Muscle of leg (tissue), 11 donors: ENCODE measurements around the gene SLC2A9. TPM values are rescaled to one million over a fixed set of nuclear protein-coding genes. Genes with fewer than 3 reads are reported as not detected.

Experiments used
- DNase-seq: peaks from one replicate; pipeline ENCODE4 v3.0.0; 2013
- H3K27ac ChIP-seq: one replicate; pipeline ENCODE4 v1.5.1; 2013; ENCODE audit warnings: mild to moderate bottlenecking, low read length, control low read depth
- H3K27me3 ChIP-seq: one replicate; pipeline ENCODE4 v1.6.1; 2013; ENCODE audit warnings: low read length; ENCODE audit not compliant: control insufficient read depth, insufficient read depth
- H3K36me3 ChIP-seq: one replicate; pipeline ENCODE4 v1.6.1; 2013; ENCODE audit warnings: low read length; ENCODE audit not compliant: control insufficient read depth, insufficient read depth
- H3K4me1 ChIP-seq: one replicate; pipeline ENCODE4 v1.6.1; 2013; ENCODE audit warnings: low read length; ENCODE audit not compliant: control insufficient read depth, insufficient read depth
- H3K4me3 ChIP-seq: one replicate; pipeline ENCODE4 v1.5.1; 2013; ENCODE audit warnings: low read length, control low read depth
- H3K9me3 ChIP-seq: replicated peaks from 2 replicates; pipeline ENCODE4 v1.6.1; 2013; ENCODE audit warnings: low read depth, low read length; ENCODE audit not compliant: control insufficient read depth
- WGBS: methylation state at CpG from one replicate; pipeline ENCODE4 v1.1.5; 2013; ENCODE audit warnings: missing lambda C conversion rate; ENCODE audit not compliant: insufficient coverage; 5-methylcytosine and 5-hydroxymethylcytosine counted together
- polyA plus RNA-seq, 8 donors: library from polyadenylated mRNA; unstranded; fragments of 120-200 nt; gene quantifications; one replicate each; pipeline versions ENCODE4 v1.2.1 to v1.2.3, GENCODE V29; 2013; ENCODE audit warnings: inconsistent platforms in 1 of 8, low replicate concordance in 1 of 8; ENCODE audit not compliant: insufficient read length in 8 of 8, insufficient read depth in 1 of 8
- total RNA-seq: library from RNA; stranded (reverse); fragments of 120-200 nt; gene quantifications from one replicate; pipeline ENCODE4 v1.2.4, GENCODE V29; 2013

Gene SLC2A9
- total and polyA plus RNA-seq, 9 donors, result 2.4 to 5.0 (median 3.2) TPM

DNA sequence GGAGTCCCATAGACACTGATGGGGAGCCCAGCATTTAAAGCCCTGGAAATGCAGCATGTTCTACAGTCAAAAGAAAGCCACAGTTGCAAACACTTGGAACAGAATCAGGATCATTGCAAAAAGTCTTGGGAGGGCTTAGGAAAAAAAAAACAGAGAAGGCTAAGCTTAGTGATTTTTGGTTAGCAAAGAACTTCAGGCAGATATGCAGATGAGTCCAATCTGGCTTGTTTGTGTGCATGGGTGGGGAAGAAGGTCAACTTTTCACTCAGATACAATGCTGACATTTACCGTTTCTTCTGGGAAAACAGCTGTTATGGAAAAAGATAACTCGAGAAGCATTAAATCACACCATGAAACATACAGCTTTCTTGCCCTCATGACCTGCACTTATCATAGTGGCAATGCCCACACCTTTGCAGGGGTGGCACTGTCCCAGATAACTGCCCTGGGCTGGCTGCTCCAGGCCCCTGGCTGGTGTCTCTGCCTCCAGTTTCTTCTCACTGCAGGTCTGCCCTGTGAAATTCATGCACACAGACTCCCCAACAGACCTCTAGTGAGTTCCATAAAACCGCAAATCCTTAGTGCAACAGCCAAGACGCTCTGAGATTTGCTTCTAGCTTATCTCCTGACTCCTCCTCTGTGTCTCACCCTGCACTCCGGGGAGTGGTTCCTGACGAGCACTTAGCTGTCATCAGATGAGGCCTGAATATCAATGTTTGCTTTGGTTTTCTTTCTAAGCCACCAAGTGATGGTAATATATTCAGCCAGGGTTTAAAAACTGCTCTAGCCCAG lies 140.7 kb downstream of the SLC2A9 start:
- WGBS, result 43% methylated on average over 2 of the region's 6 CpGs
- Histone ChIP-seq H3K9me3 (no peaks in the 10 kb centered on the region), H3K4me3 (no peak overlapping the region), H3K27me3 (no peaks in the 10 kb centered on the region), H3K4me1 (peaks cover 9% of the 10 kb centered on the region), H3K27ac (no peak overlapping the region), H3K36me3 (no peaks in the 10 kb centered on the region)
- peak; percentile 67 for DNase-seq

- 75% methylated on average over 1 of the region's 3 CpGs for WGBS
- Histone ChIP-seq H3K9me3 (no peaks in the 10 kb centered on the region), H3K4me1 (peaks cover 9% of the 10 kb centered on the region), H3K27me3 (no peaks in the 10 kb centered on the region), H3K36me3 (no peaks in the 10 kb centered on the region), H3K27ac (no peak overlapping the region), H3K4me3 (no peak overlapping the region)
- DNase-seq, result no peak
These were observed 144.2 kb downstream of the SLC2A9 start for GRCh38 chr4:9877123-9877522.

DNA sequence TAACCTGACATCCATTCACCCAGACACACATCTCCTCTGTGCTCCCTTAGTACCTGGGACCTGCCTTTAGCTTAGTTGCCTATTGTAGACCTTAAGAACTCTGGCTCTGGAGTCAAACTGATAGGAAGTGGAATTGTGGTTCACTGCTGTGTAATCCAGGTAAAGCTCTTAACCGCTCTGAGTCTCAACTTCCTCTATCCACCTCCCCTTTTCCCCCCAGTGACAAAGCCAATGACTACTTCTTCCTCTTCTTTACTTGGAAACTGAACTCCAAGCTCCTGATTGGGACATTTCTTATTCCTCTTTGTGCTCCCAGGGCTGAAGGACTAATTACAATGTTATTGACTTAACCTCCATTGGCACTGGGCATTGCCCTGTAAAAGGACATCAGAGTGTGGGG lies 145.8 kb downstream of the SLC2A9 start:
- WGBS, result 100% methylated on average over 1 of the region's 1 CpG
- Histone ChIP-seq H3K27ac (no peak overlapping the region), H3K9me3 (no peaks in the 10 kb centered on the region), H3K4me1 (peaks cover 16% of the 10 kb centered on the region), H3K4me3 (no peak overlapping the region), H3K27me3 (peaks cover 4% of the 10 kb centered on the region), H3K36me3 (no peaks in the 10 kb centered on the region)
- DNase-seq, result no peak

GRCh38 chr4:9874385-9874784 lies 146.9 kb downstream of the SLC2A9 start:
- WGBS, result 90% methylated on average over 4 of the region's 5 CpGs
- H3K4me1 ChIP-seq, result peaks cover 24% of the 10 kb centered on the region
- H3K4me3 ChIP-seq, result no peak overlapping the region
- H3K27ac ChIP-seq, result no peak overlapping the region
- peaks cover 4% of the 10 kb centered on the region for H3K27me3 ChIP-seq
- DNase-seq, result no peak
- no peaks in the 10 kb centered on the region for H3K36me3 ChIP-seq
- H3K9me3 ChIP-seq, result no peaks in the 10 kb centered on the region

GRCh38 chr4:9870165-9870790 lies 151.0 kb downstream of the SLC2A9 start:
- Histone ChIP-seq H3K36me3 (no peaks in the 10 kb centered on the region), H3K27ac (peak overlapping the region; percentile 47), H3K4me3 (no peak overlapping the region), H3K4me1 (peaks cover 38% of the 10 kb centered on the region), H3K9me3 (no peaks in the 10 kb centered on the region), H3K27me3 (peaks cover 4% of the 10 kb centered on the region)
- WGBS, result 49% methylated on average over 9 of the region's 10 CpGs
- peak; percentile 85 for DNase-seq

DNA sequence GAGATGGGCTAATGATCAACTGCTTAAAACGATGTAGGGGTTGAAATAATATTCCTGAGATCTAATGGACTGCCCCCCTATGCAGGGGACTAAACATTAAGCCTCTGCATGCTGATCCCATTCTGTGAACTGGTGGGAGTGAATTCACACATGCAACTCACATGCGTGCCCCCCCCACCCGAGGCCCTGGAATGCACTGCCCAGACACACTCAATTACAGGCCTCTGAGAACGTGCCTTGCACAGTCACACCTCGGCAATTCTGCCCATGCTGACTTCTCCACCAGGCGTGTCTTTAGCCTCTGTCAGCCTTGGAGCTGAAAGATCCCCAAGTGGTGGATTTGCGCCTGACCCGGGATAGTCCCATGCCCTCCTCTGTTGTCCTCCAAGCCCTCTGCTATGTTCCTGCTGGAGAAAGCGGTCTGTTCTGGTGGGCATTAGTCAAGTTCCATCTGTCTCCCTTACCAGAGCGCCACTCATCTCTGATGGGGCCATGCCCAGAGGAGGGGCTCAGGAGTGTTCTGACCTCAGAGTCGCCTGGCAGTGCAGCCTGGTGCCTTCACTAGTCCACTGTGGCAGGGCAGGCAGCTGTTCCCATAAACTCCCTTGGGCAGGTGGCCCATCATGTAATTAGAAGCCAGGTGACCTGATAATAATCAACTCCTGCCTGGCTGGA lies 153.4 kb downstream of the SLC2A9 start:
- Histone ChIP-seq H3K4me1 (peaks cover 38% of the 10 kb centered on the region), H3K4me3 (no peak overlapping the region), H3K9me3 (no peaks in the 10 kb centered on the region), H3K36me3 (no peaks in the 10 kb centered on the region), H3K27me3 (peaks cover 4% of the 10 kb centered on the region), H3K27ac (no peak overlapping the region)
- DNase-seq, result peak; percentile 22
- WGBS, result 65% methylated on average over 6 of the region's 11 CpGs

- no peak overlapping the region for H3K4me3 ChIP-seq
- H3K36me3 ChIP-seq, result no peaks in the 10 kb centered on the region
- WGBS, result 90% methylated on average over 3 of the region's 5 CpGs
- no peak for DNase-seq
- peaks cover 37% of the 10 kb centered on the region for H3K4me1 ChIP-seq
- no peak overlapping the region for H3K27ac ChIP-seq
- H3K27me3 ChIP-seq, result peaks cover 2% of the 10 kb centered on the region
- H3K9me3 ChIP-seq, result no peaks in the 10 kb centered on the region
These were observed 154.4 kb downstream of the SLC2A9 start for GRCh38 chr4:9866931-9867330.

GRCh38 chr4:9861561-9861960 lies 159.7 kb downstream of the SLC2A9 start:
- Histone ChIP-seq H3K27me3 (peaks cover 2% of the 10 kb centered on the region), H3K36me3 (no peaks in the 10 kb centered on the region), H3K4me3 (no peak overlapping the region), H3K9me3 (peaks cover 5% of the 10 kb centered on the region), H3K27ac (no peak overlapping the region), H3K4me1 (no peaks in the 10 kb centered on the region)
- DNase-seq, result no peak
- no CpG with 5 or more reads among the region's 3 CpGs for WGBS

- no peaks in the 10 kb centered on the region for H3K36me3 ChIP-seq
- DNase-seq, result no peak
- peaks cover 8% of the 10 kb centered on the region for H3K9me3 ChIP-seq
- peaks cover 2% of the 10 kb centered on the region for H3K27me3 ChIP-seq
- H3K4me3 ChIP-seq, result no peak overlapping the region
- no peak overlapping the region for H3K27ac ChIP-seq
- no peaks in the 10 kb centered on the region for H3K4me1 ChIP-seq
- WGBS, result 69% methylated on average over 5 of the region's 6 CpGs
These were observed 161.5 kb downstream of the SLC2A9 start for GRCh38 chr4:9859810-9860209.

DNA sequence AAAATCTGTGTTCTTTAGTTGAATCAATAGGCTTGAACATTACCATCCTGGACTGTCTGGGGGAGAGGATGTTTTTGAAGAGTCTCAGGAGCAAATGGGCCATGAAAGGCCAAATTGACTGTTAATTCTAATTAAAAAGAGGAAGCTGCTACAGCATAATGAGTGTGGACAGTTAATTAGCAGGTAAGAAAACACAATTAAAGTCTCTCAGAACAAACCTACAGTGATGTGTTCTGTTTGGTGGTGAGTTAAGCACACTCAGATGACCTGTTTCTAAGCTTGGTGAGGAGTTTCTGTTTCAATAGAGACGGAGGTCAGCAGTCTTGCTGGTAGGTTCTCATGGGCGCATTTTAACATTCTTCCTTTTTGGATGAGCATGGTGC lies 171.8 kb downstream of the SLC2A9 start:
- Histone ChIP-seq H3K4me3 (no peak overlapping the region), H3K27me3 (no peaks in the 10 kb centered on the region), H3K36me3 (no peaks in the 10 kb centered on the region), H3K4me1 (no peaks in the 10 kb centered on the region), H3K9me3 (peaks cover 2% of the 10 kb centered on the region), H3K27ac (no peak overlapping the region)
- no peak for DNase-seq
- 94% methylated on average over 2 of the region's 2 CpGs for WGBS
